HepG2 (cell line): ENCODE measurements around the gene NEURL4. TPM values are rescaled to one million over a fixed set of nuclear protein-coding genes. Genes with fewer than 3 reads are reported as not detected.

Experiments
- ATAC-seq: fragments of 200-7000 bp; cut with Tn5 transposase; 3 replicates; pipeline ENCODE4 v1.9.1; 2020; ENCODE audit warnings: mild to moderate bottlenecking, moderate library complexity
- BruUV-seq: library from RNA; stranded (reverse); fragments of 400-500 nt; replicated peaks from 2 replicates; lab custom pipeline; 2021; lab: Mats Ljungman, UMichigan
- CTCF ChIA-PET: fragments of 300-600 bp; formaldehyde crosslinking; extraction: SDS; loops from one replicate; lab custom pipeline; 2021; ENCODE audit warnings: low total read pairs, inconsistent platforms, low intra/inter-chr PET ratio; lab: Yijun Ruan, JAX
- POLR2A ChIA-PET: fragments of 350-600 bp; sonication (Branson Sonifier 250); formaldehyde crosslinking; loops from one replicate; lab custom pipeline; 2020; ENCODE audit warnings: antibody characterized with exemption, inconsistent platforms; lab: Yijun Ruan, JAX
- DNase-seq: peaks from one replicate; pipeline ENCODE4 v3.0.0-alpha.2; 2015; ENCODE audit warnings: low spot score
- FAIRE-seq: peaks from 3 replicates; lab custom pipeline; 2011; peaks lifted over from hg19 to GRCh38; lab: Jason Lieb, UNC
- H2AFZ ChIP-seq: one replicate; pipeline ENCODE4 v1.6.1; 2011; ENCODE audit warnings: low read length, inconsistent platforms
- H3K27ac ChIP-seq: fragments of 300-600 bp; 3 replicates; pipeline ENCODE4 v1.8.0; 2011; ENCODE audit warnings: mixed run types, mild to moderate bottlenecking, mixed read lengths, low read length, inconsistent platforms; ENCODE audit not compliant: insufficient read depth; ENCODE audit errors: extremely low read length
- H3K27me3 ChIP-seq, 2 experiments: fragments of 200-600 bp in 1 of 2; 2 replicates in 1 of 2; 3 replicates in 1 of 2; pipeline versions ENCODE4 v1.6.0 to v1.8.0; 2011; ENCODE audit warnings: low read length in 2 of 2, mild to moderate bottlenecking in 2 of 2, moderate library complexity in 2 of 2, inconsistent platforms in 1 of 2; ENCODE audit not compliant: insufficient read depth in 2 of 2, control insufficient read depth in 1 of 2
- H3K36me3 ChIP-seq, 2 experiments: fragments of 200-600 bp in 1 of 2; replicated peaks in 1 of 2; 2 replicates in 1 of 2; 3 replicates in 1 of 2; pipeline versions ENCODE4 v1.5.1 to v1.8.0; 2011; ENCODE audit warnings: low read length in 2 of 2, inconsistent platforms in 1 of 2; ENCODE audit not compliant: insufficient read depth in 2 of 2, control insufficient read depth in 1 of 2
- H3K4me1 ChIP-seq: 2 replicates; pipeline ENCODE4 v1.5.1; 2012; ENCODE audit warnings: low read length, inconsistent platforms; ENCODE audit not compliant: insufficient read depth
- H3K4me2 ChIP-seq: 2 replicates; pipeline ENCODE4 v1.6.0; 2011; ENCODE audit warnings: low read depth, low read length, inconsistent platforms
- H3K4me3 ChIP-seq, 3 experiments: fragments of 200-600 bp in 1 of 3; sonication (generic), shearing (Covaris generic) in 1 of 3; replicated peaks in 1 of 3; 2 replicates each; pipeline ENCODE4 v1.5.1; 2011 to 2016; ENCODE audit warnings: low read length in 3 of 3, inconsistent platforms in 2 of 3, low read depth in 2 of 3, mild to moderate bottlenecking in 2 of 3, control low read depth in 1 of 3, mixed read lengths in 1 of 3; ENCODE audit not compliant: insufficient read depth in 1 of 3
- H3K79me2 ChIP-seq: one replicate; pipeline ENCODE4 v1.6.1; 2011; ENCODE audit warnings: low read length, inconsistent platforms; ENCODE audit not compliant: insufficient read depth
- H3K9ac ChIP-seq: 2 replicates; pipeline ENCODE4 v1.6.0; 2011; ENCODE audit warnings: mild to moderate bottlenecking, low read depth, low read length, inconsistent platforms; ENCODE audit not compliant: insufficient read depth
- H3K9me3 ChIP-seq: 2 replicates; pipeline ENCODE4 v1.5.1; 2012; ENCODE audit warnings: mild to moderate bottlenecking, low read length
- H4K20me1 ChIP-seq: 2 replicates; pipeline ENCODE4 v1.6.0; 2011; ENCODE audit warnings: inconsistent platforms, mild to moderate bottlenecking, low read length, moderate library complexity; ENCODE audit not compliant: insufficient read depth
- CEBPB ChIP-seq: IDR thresholded peaks from 2 replicates; pipeline ENCODE4 v1.6.1; 2011; ENCODE audit warnings: low read depth, low read length, improper control_type of control experiment, borderline replicate concordance
- CEBPG ChIP-seq: IDR thresholded peaks from 2 replicates; pipeline ENCODE4 v1.6.1; 2016
- E2F5 ChIP-seq: sonication (generic); formaldehyde crosslinking; conservative IDR thresholded peaks from 2 replicates; pipeline ENCODE4 v1.4.0; 2020; ENCODE audit warnings: missing genetic modification reagents
- FOXA1 ChIP-seq, 2 experiments: fragments of 450-650 bp in 1 of 2; sonication (generic) in 1 of 2; formaldehyde crosslinking in 1 of 2; IDR thresholded peaks; 2 replicates each; pipeline versions ENCODE4 v1.4.0 to v1.6.1; 2016 to 2020; ENCODE audit warnings: missing genetic modification reagents in 1 of 2
- FOXA3 ChIP-seq: IDR thresholded peaks from 2 replicates; pipeline ENCODE4 v1.6.1; 2016; ENCODE audit warnings: missing genetic modification reagents, missing compliant biosample characterization
- GFI1 ChIP-seq: sonication (generic); formaldehyde crosslinking; IDR thresholded peaks from 2 replicates; pipeline ENCODE4 v1.5.0; 2020; ENCODE audit warnings: missing genetic modification reagents, mild to moderate bottlenecking, borderline replicate concordance
- HNF1B ChIP-seq: sonication (generic); formaldehyde crosslinking; IDR thresholded peaks from 2 replicates; pipeline ENCODE4 v1.5.1; 2020; ENCODE audit warnings: mild to moderate bottlenecking, moderate library complexity, missing genetic modification reagents
- MNT ChIP-seq: fragments of 450-650 bp; IDR thresholded peaks from 2 replicates; pipeline ENCODE4 v1.6.1; 2016
- MXI1 ChIP-seq: IDR thresholded peaks from 3 replicates; pipeline ENCODE4 v1.6.1; 2012; ENCODE audit warnings: low read depth, low read length, inconsistent platforms, borderline replicate concordance
- POLR2AphosphoS5 ChIP-seq: IDR thresholded peaks from 2 replicates; pipeline ENCODE4 v1.6.1; 2012; ENCODE audit warnings: low read depth, low read length
- SAP130 ChIP-seq: IDR thresholded peaks from 2 replicates; pipeline ENCODE4 v1.6.1; 2016; ENCODE audit warnings: low read depth
- SRF ChIP-seq: IDR thresholded peaks from 2 replicates; pipeline ENCODE4 v1.6.1; 2011; ENCODE audit warnings: mild to moderate bottlenecking, low read depth, low read length, moderate library complexity
- TFAP4 ChIP-seq: sonication (generic); IDR thresholded peaks from 2 replicates; pipeline ENCODE4 v1.6.1; 2016; ENCODE audit warnings: low read depth, borderline replicate concordance
- ZBTB7B ChIP-seq: sonication (generic); formaldehyde crosslinking; IDR thresholded peaks from 2 replicates; pipeline ENCODE4 v1.4.0; 2020; ENCODE audit warnings: missing genetic modification reagents
- ZMYM3 ChIP-seq: sonication (generic); formaldehyde crosslinking; IDR thresholded peaks from 2 replicates; pipeline ENCODE4 v1.5.1; 2020; ENCODE audit warnings: mild to moderate bottlenecking, missing genetic modification reagents
- ZNF256 ChIP-seq: sonication (generic); formaldehyde crosslinking; conservative IDR thresholded peaks from 2 replicates; pipeline ENCODE4 v1.4.0; 2020; ENCODE audit warnings: missing genetic modification reagents
- ZNF362 ChIP-seq: sonication (generic); formaldehyde crosslinking; IDR thresholded peaks from 2 replicates; pipeline ENCODE4 v1.4.0; 2020; ENCODE audit warnings: missing genetic modification reagents, mild to moderate bottlenecking, borderline replicate concordance
- ZNF740 ChIP-seq: sonication (generic); formaldehyde crosslinking; IDR thresholded peaks from 2 replicates; pipeline ENCODE4 v1.4.0; 2020; ENCODE audit warnings: missing genetic modification reagents
- WGBS: methylation state at CpG from one replicate; pipeline ENCODE4 v1.1.6; 2017; ENCODE audit warnings: low lambda C conversion rate; 5-methylcytosine and 5-hydroxymethylcytosine counted together
- in situ Hi-C: cut with HindIII; loops from 2 replicates; pipeline ENCODE4 v1.10.0; 2017; ENCODE audit warnings: low pct_unique_long_range_greater_than_20kb; ENCODE audit not compliant: extremely low pct_ligation_motif_present
- intact Hi-C: fragments of 100-400 bp; cut with micrococcal nuclease; formaldehyde crosslinking; loops from one replicate; pipeline ENCODE4 v1.10.0; 2022; ENCODE audit not compliant: unreplicated experiment
- polyA plus RNA-seq, 8 experiments: library from polyadenylated mRNA; depleted of rRNA in 3 of 8; stranded (reverse) in 7 of 8; unstranded in 1 of 8; fragments of >200 nt; fragmentation: Illumina TruSeq in 4 of 8; extraction: Trizol in 4 of 8; gene quantifications; 2 replicates each; pipeline versions ENCODE4 v1.2.1 to v1.2.3, GENCODE V29; 2011 to 2016; ENCODE audit warnings: low read depth in 4 of 8, missing spikeins in 1 of 8, mixed read lengths in 1 of 8; ENCODE audit not compliant: insufficient read depth in 1 of 8
- total RNA-seq, 5 experiments: library from RNA; depleted of rRNA; stranded (reverse); fragments of >200 nt; fragmentation: Illumina TruSeq; extraction: Trizol; gene quantifications; 2 replicates each; pipeline ENCODE4 v1.2.3, GENCODE V29; 2016; ENCODE audit warnings: low read depth in 1 of 5

NEURL4 gene
- total and polyA plus RNA-seq, 2 of the 13 experiments (the other 11 are each of a cell fraction or from before 2014, with no cell fraction given): 14.8 to 15.7 TPM

GRCh38 chr17:7282752-7283321 is 46.3 kb downstream of the NEURL4 start:
- Histone ChIP-seq H3K4me2 (peak overlapping the region; percentile 95), H3K9me3 (no peaks in the 10 kb centered on the region), H2AFZ (no peak overlapping the region), H3K36me3 (peaks cover 8 to 9% of the 10 kb centered on the region in 2 experiments; a peak in 4 of 5 replicates), H3K27me3 (no peaks in the 10 kb centered on the region), H3K79me2 (no peaks in the 10 kb centered on the region), H3K4me1 (peaks cover 38% of the 10 kb centered on the region), H3K9ac (peak overlapping the region; percentile 80), H3K4me3 (peak overlapping the region; percentile 66 to 87 (median 85)), H4K20me1 (no peaks in the 10 kb centered on the region), H3K27ac (peak overlapping the region; percentile 71)
- DNase-seq (peak; percentile 56), ATAC-seq (peak; percentile 12), FAIRE-seq (peak; percentile 47)
- CTCF ChIA-PET: no interaction called here
- POLR2A ChIA-PET: interaction anchor here (1.0 to 3.9 kb wide), 14 partner anchors 10 to 274 kb away, joined by 3 to 35 read pairs (median 12); partner anchors contain the start of genes ACADVL, CTDNEP1, DLG4 and ELP5
- peak; percentile 75; the same call in 1 of the 2 replicates for TF ChIP-seq TFAP4
- TF ChIP-seq SAP130 (CRISPR knock-in tag): peak; percentile 45
- TF ChIP-seq MXI1: peak; percentile 15; the same call in 1 of the 3 replicates
- 0 out of 2 replicates have a peak, but pooled peaks have one; percentile 9 for TF ChIP-seq ZNF740
- TF ChIP-seq GFI1 (CRISPR knock-in tag): 0 out of 2 replicates have a peak, but pooled peaks have one; percentile 2
- peak; percentile 95 for TF ChIP-seq SRF
- peak; percentile 39 for TF ChIP-seq MNT
- no peak for TF ChIP-seq ZNF256
- TF ChIP-seq ZBTB7B (CRISPR knock-in tag): 0 out of 2 replicates have a peak, but pooled peaks have one; percentile 3
- TF ChIP-seq E2F5 (CRISPR knock-in tag): no peak
- peak; percentile 39; the same call in 1 of the 2 replicates for TF ChIP-seq CEBPB
- TF ChIP-seq ZNF362: no peak
- TF ChIP-seq ZMYM3 (CRISPR knock-in tag): peak; percentile 66; the same call in 1 of the 2 replicates
- no peak for TF ChIP-seq POLR2AphosphoS5
- TF ChIP-seq FOXA3 (CRISPR knock-in tag): peak; percentile 65
- TF ChIP-seq FOXA1 (IDR thresholded peaks at IDR 0.05): no peak
- peak; percentile 82 for TF ChIP-seq FOXA1 (CRISPR knock-in tag; IDR thresholded peaks at IDR 0.05)
- TF ChIP-seq CEBPG (CRISPR knock-in tag): peak; percentile 37
- TF ChIP-seq HNF1B (CRISPR knock-in tag): 0 out of 2 replicates have a peak, but pooled peaks have one; percentile 1
- 43% methylated on average over 5 of the region's 6 CpGs for WGBS
- intact Hi-C loops (loop anchor here (5.0 kb wide), 1 partner anchor 41 kb away; the partner anchor contains the start of gene GABARAP), in situ Hi-C loops (loop anchor here (10.0 kb wide), 1 partner anchor 238 kb away; the partner anchor contains the start of gene SLC16A11)
- BruUV-seq: no TSS peak
